MCF 10A (cell line): ENCODE results near the gene COL4A1. TPM values are rescaled to one million over a fixed set of nuclear protein-coding genes. Genes with fewer than 3 reads are reported as not detected.

Source experiments
- BruUV-seq: library from RNA; stranded (reverse); fragments of 400-500 nt; replicated peaks from 2 replicates; lab custom pipeline; 2021; lab: Mats Ljungman, UMichigan
- CTCF ChIA-PET: fragments of 300-600 bp; sonication (Branson Sonifier 250); formaldehyde crosslinking; extraction: SDS; loops from one replicate; lab custom pipeline; 2021; ENCODE audit warnings: antibody characterized with exemption, inconsistent platforms; lab: Yijun Ruan, JAX
- POLR2A ChIA-PET: fragments of 300-600, 350-650 bp; sonication (Branson Sonifier 250); formaldehyde crosslinking; extraction: SDS; loops from one replicate; lab custom pipeline; 2020; ENCODE audit warnings: antibody characterized with exemption, inconsistent platforms; lab: Yijun Ruan, JAX
- DNase-seq: peaks from one replicate; pipeline ENCODE4 v3.0.0-alpha.2; 2018; ENCODE audit not compliant: unreplicated experiment
- H3K27ac Mint-ChIP-seq: one replicate; pipeline ENCODE4 v1.8.0; 2022; ENCODE audit warnings: mild to moderate bottlenecking, low read depth, mixed read lengths; ENCODE audit not compliant: unreplicated experiment
- H3K27me3 Mint-ChIP-seq: one replicate; pipeline ENCODE4 v1.8.0; 2022; ENCODE audit warnings: mixed read lengths; ENCODE audit not compliant: insufficient read depth, unreplicated experiment
- H3K36me3 Mint-ChIP-seq: one replicate; pipeline ENCODE4 v1.8.0; 2022; ENCODE audit warnings: mild to moderate bottlenecking, moderate library complexity, mixed read lengths; ENCODE audit not compliant: insufficient read depth, unreplicated experiment
- H3K4me1 Mint-ChIP-seq: one replicate; pipeline ENCODE4 v1.8.0; 2022; ENCODE audit warnings: mixed read lengths; ENCODE audit not compliant: insufficient read depth, unreplicated experiment
- H3K4me3 Mint-ChIP-seq: one replicate; pipeline ENCODE4 v1.8.0; 2022; ENCODE audit warnings: mild to moderate bottlenecking, moderate library complexity, mixed read lengths; ENCODE audit not compliant: unreplicated experiment
- H3K9me3 Mint-ChIP-seq: one replicate; pipeline ENCODE4 v1.8.0; 2022; ENCODE audit warnings: mixed read lengths; ENCODE audit not compliant: unreplicated experiment
- intact Hi-C: fragments of 100-400 bp; cut with micrococcal nuclease; formaldehyde crosslinking; loops from 2 replicates; pipeline ENCODE4 v1.14.1; 2022
- total RNA-seq: library from RNA; stranded (reverse); gene quantifications from 2 replicates; pipeline ENCODE4 v1.2.3, GENCODE V29; 2022
- TF ChIP-seq, protein P1 (sequence below): fragments of 200-600 bp; IDR thresholded peaks from one replicate; pipeline ENCODE4 v1.8.0; 2022; ENCODE audit warnings: antibody characterized with exemption, mild to moderate bottlenecking; ENCODE audit not compliant: unreplicated experiment

Gene COL4A1
- total RNA-seq, 1 experiment from 2014 or later, result 42.1 TPM

DNA sequence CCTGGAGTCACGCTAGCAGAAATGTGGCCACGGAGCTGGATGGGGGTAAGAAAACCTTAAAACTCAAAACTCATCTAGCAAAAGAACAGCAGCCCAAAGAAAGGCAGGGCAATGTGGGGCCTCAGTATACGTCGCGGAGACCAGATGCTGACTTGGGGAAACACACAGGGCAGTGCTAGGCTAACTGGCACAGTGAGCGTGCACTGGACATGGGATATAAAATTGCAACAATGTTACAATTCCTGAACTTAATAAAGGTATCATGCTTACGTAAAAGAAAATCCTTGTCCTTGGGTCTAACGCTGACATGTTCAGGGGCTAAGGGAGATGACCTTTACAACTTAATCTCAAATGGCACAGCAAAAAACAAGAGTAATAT is 40.5 kb downstream of the COL4A1 start:
- intact Hi-C loops, result no loop called here
- TF ChIP-seq, protein P1, sequence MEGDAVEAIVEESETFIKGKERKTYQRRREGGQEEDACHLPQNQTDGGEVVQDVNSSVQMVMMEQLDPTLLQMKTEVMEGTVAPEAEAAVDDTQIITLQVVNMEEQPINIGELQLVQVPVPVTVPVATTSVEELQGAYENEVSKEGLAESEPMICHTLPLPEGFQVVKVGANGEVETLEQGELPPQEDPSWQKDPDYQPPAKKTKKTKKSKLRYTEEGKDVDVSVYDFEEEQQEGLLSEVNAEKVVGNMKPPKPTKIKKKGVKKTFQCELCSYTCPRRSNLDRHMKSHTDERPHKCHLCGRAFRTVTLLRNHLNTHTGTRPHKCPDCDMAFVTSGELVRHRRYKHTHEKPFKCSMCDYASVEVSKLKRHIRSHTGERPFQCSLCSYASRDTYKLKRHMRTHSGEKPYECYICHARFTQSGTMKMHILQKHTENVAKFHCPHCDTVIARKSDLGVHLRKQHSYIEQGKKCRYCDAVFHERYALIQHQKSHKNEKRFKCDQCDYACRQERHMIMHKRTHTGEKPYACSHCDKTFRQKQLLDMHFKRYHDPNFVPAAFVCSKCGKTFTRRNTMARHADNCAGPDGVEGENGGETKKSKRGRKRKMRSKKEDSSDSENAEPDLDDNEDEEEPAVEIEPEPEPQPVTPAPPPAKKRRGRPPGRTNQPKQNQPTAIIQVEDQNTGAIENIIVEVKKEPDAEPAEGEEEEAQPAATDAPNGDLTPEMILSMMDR, result no peak
- no peak for DNase-seq
- ChIA-PET CTCF (no interaction called here), POLR2A (no interaction called here)
- H3K36me3 Mint-ChIP-seq, result no peaks in the 10 kb centered on the region
- H3K9me3 Mint-ChIP-seq, result no peaks in the 10 kb centered on the region
- no TSS peak for BruUV-seq
- H3K4me1 Mint-ChIP-seq, result peaks cover 5% of the 10 kb centered on the region
- no peaks in the 10 kb centered on the region for H3K27me3 Mint-ChIP-seq
- H3K27ac Mint-ChIP-seq, result no peak overlapping the region
- no peak overlapping the region for H3K4me3 Mint-ChIP-seq

DNA sequence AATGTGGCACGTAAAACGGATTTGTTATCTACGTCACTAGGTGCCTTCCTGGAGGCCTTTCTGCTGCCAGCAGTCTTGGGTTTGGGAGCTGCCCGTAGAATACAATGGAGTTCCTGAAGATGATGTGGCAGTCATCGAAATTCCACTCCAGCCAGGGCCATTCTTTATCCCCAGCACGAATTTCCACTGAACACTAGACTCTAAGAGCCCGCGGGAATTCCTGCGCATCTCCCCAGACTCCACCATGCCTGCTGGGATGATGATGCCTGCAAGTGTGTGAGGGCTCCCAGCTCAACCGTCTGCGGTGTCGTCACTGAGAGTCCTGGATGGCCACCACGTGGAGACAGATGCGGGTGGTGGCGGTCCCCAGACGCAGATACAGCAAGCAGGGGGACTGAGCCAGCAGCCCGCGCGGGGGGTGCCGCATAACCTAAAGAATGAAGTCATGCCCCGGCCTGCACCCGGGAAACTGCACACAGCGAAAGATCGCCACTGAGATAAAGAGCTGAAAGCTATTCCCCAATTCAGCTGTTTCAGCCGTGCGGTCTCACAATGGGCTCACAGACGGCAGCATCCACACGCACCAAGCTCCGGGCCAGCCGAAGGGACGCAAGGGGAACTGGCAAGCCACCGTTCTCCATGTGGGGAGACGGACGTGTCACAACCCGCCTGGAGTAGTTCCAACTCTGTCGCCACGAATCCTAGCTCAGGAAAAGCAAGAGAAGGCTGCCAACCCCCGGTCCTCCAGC is 41.1 kb downstream of the COL4A1 start:
- CTCF ChIA-PET, result interaction anchor here (0.7 to 1.4 kb wide), 2 partner anchors 11 to 80 kb away, joined by 3 to 4 read pairs; no protein-coding TSS in a partner anchor
- peaks cover 8% of the 10 kb centered on the region for H3K4me1 Mint-ChIP-seq

DNA sequence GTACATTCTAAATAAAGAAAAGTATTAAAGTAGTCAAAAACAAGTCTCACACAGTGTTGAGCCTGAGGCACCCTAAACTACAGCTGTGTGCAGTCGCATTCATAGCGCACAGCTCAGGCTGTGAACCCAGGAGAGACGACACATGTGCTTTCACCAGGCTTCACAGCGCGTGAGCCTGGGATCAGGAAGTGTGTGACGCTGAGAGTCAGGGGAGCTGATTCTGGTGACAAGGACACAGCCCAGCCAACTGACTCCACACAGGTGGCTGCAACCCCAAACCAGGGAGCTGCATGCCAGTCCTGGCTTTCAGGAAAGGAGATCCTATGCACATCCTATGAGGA is 41.6 kb downstream of the COL4A1 start:
- no peak overlapping the region for H3K4me3 Mint-ChIP-seq
- DNase-seq, result no peak
- no TSS peak for BruUV-seq
- no peaks in the 10 kb centered on the region for H3K9me3 Mint-ChIP-seq
- no peak overlapping the region for H3K27ac Mint-ChIP-seq
- H3K27me3 Mint-ChIP-seq, result no peaks in the 10 kb centered on the region
- ChIA-PET POLR2A (no interaction called here), CTCF (interaction anchor here (0.7 to 1.4 kb wide), 2 partner anchors 12 to 79 kb away, joined by 3 to 4 read pairs; no protein-coding TSS in a partner anchor)
- no peaks in the 10 kb centered on the region for H3K36me3 Mint-ChIP-seq
- intact Hi-C loops, result no loop called here
- H3K4me1 Mint-ChIP-seq, result peaks cover 9% of the 10 kb centered on the region
- TF ChIP-seq, protein P1, result no peak

More for the DNA sequence above, 41.1 kb downstream of the COL4A1 start:
- DNase-seq, result no peak
- no peak overlapping the region for H3K27ac Mint-ChIP-seq
- no peaks in the 10 kb centered on the region for H3K27me3 Mint-ChIP-seq
- H3K9me3 Mint-ChIP-seq, result no peaks in the 10 kb centered on the region
- intact Hi-C loops, result no loop called here
- no peak overlapping the region for H3K4me3 Mint-ChIP-seq
- H3K36me3 Mint-ChIP-seq, result no peaks in the 10 kb centered on the region
- TF ChIP-seq, protein P1, result no peak
- no TSS peak for BruUV-seq
- POLR2A ChIA-PET, result no interaction called here

DNA sequence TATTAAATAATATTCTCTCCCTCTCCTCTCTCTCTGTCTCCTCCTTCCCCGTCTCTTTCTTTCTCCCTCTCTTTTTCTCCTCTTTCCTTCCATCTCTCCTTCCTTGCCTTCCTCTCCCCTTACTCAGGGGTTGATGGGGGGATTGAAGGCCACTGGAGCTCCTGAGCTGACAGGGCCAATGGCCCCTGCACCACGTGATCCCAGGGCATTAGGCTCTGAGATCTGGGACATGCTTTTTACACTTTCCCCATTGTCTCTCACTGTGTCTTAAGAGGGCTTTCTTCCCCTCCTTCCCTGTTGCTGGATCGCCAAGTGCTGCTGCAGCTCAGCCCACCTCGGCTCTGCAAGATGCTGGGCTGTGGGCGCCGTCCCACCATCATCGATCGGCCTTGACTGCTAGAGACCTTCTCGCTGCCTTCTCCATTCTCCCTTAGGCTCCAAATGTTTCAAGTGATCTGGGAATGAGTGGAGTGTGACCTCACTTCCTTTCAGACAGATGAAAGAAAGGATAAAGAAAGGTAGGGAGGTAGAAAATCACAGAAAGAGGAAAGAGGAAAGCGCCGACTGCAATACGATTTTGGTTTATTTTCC is 42.2 kb downstream of the COL4A1 start:
- ChIA-PET POLR2A (no interaction called here), CTCF (interaction anchor here (1.4 kb wide), 1 partner anchor 12 kb away, joined by 3 read pairs; no protein-coding TSS in a partner anchor)
- intact Hi-C loops, result no loop called here
- TF ChIP-seq, protein P1, result no peak
- no TSS peak for BruUV-seq
- Mint-ChIP-seq H3K9me3 (no peaks in the 10 kb centered on the region), H3K27ac (no peak overlapping the region), H3K4me1 (peaks cover 14% of the 10 kb centered on the region), H3K4me3 (no peak overlapping the region), H3K36me3 (no peaks in the 10 kb centered on the region), H3K27me3 (no peaks in the 10 kb centered on the region)
- DNase-seq, result no peak
